WTC11 (cell line): ENCODE data around the gene LRRFIP2. TPM values are rescaled to one million over a fixed set of nuclear protein-coding genes. Genes with fewer than 3 reads are reported as not detected.

Source experiments
- ATAC-seq: fragments of 200-7000 bp; cut with Tn5 transposase; 2 replicates; pipeline ENCODE4 v1.10.0; 2021; ENCODE audit warnings: mild to moderate bottlenecking, moderate library complexity
- CTCF ChIA-PET: fragments of 300-600 bp; sonication (Branson Sonifier 250); formaldehyde crosslinking; loops from one replicate; lab custom pipeline; 2021; ENCODE audit warnings: antibody characterized with exemption; lab: Charles Lee
- POLR2A ChIA-PET: fragments of 350-600 bp; sonication (Branson Sonifier 250); formaldehyde crosslinking; loops from one replicate; lab custom pipeline; 2021; ENCODE audit warnings: antibody characterized with exemption; lab: Charles Lee
- DNase-seq: peaks from one replicate; pipeline ENCODE4 v3.0.0; 2021; ENCODE audit warnings: low spot score
- H3K27ac Mint-ChIP-seq: 2 replicates; pipeline ENCODE4 v1.8.0; 2021; ENCODE audit warnings: mixed read lengths
- H3K27me3 Mint-ChIP-seq: 2 replicates; pipeline ENCODE4 v1.8.0; 2021; ENCODE audit warnings: low read depth, mild to moderate bottlenecking, moderate library complexity, mixed read lengths
- H3K36me3 Mint-ChIP-seq: 2 replicates; pipeline ENCODE4 v1.8.0; 2021; ENCODE audit warnings: mixed read lengths
- H3K4me1 Mint-ChIP-seq: 2 replicates; pipeline ENCODE4 v1.8.0; 2022; ENCODE audit warnings: mixed read lengths
- H3K4me3 Mint-ChIP-seq: 2 replicates; pipeline ENCODE4 v1.8.0; 2021; ENCODE audit warnings: mild to moderate bottlenecking, moderate library complexity, mixed read lengths
- H3K9me3 Mint-ChIP-seq: 2 replicates; pipeline ENCODE4 v1.8.0; 2021; ENCODE audit warnings: mixed read lengths
- ATF1 ChIP-seq: sonication (generic); formaldehyde crosslinking; IDR thresholded peaks from 2 replicates; pipeline ENCODE4 v1.8.1; 2023; ENCODE audit warnings: mild to moderate bottlenecking, moderate library complexity, missing genetic modification reagents
- CREB1 ChIP-seq: sonication (generic); formaldehyde crosslinking; IDR thresholded peaks from 2 replicates; pipeline ENCODE4 v1.8.0; 2023; ENCODE audit warnings: mild to moderate bottlenecking, missing genetic modification reagents
- CREM ChIP-seq: sonication (generic); formaldehyde crosslinking; IDR thresholded peaks from 2 replicates; pipeline ENCODE4 v1.8.1; 2022; ENCODE audit warnings: mild to moderate bottlenecking, missing genetic modification reagents, moderate library complexity
- ELF4 ChIP-seq: sonication (generic); formaldehyde crosslinking; IDR thresholded peaks from 2 replicates; pipeline ENCODE4 v1.8.1; 2022; ENCODE audit warnings: low read depth, mild to moderate bottlenecking, moderate library complexity, missing genetic modification reagents
- EMX1 ChIP-seq: fragments of 250-450 bp; sonication (Bioruptor Pico); IDR thresholded peaks from 2 replicates; pipeline ENCODE4 v1.8.0; 2021; ENCODE audit warnings: mild to moderate bottlenecking
- ERG ChIP-seq: fragments of 250-450 bp; sonication (Bioruptor Pico); IDR thresholded peaks from 2 replicates; pipeline ENCODE4 v1.8.0; 2021; ENCODE audit warnings: mild to moderate bottlenecking
- ETV6 ChIP-seq: sonication (generic); formaldehyde crosslinking; IDR thresholded peaks from 2 replicates; pipeline ENCODE4 v1.8.1; 2022; ENCODE audit warnings: mild to moderate bottlenecking, missing genetic modification reagents
- FOXJ3 ChIP-seq: sonication (generic); formaldehyde crosslinking; IDR thresholded peaks from 2 replicates; pipeline ENCODE4 v1.9.0; 2021; ENCODE audit warnings: missing genetic modification reagents, mild to moderate bottlenecking, borderline replicate concordance
- FOXK1 ChIP-seq: sonication (generic); formaldehyde crosslinking; IDR thresholded peaks from 2 replicates; pipeline ENCODE4 v1.8.0; 2022; ENCODE audit warnings: mild to moderate bottlenecking, moderate library complexity, missing genetic modification reagents
- FOXP1 ChIP-seq: sonication (generic); formaldehyde crosslinking; IDR thresholded peaks from 2 replicates; pipeline ENCODE4 v1.8.0; 2022; ENCODE audit warnings: missing genetic modification reagents, mild to moderate bottlenecking, moderate library complexity, borderline replicate concordance
- JUN ChIP-seq: sonication (generic); formaldehyde crosslinking; IDR thresholded peaks from 2 replicates; pipeline ENCODE4 v1.8.0; 2023; ENCODE audit warnings: mild to moderate bottlenecking, missing genetic modification reagents
- KAT7 ChIP-seq: sonication (generic); formaldehyde crosslinking; IDR thresholded peaks from 2 replicates; pipeline ENCODE4 v1.8.1; 2023; ENCODE audit warnings: missing genetic modification reagents, mild to moderate bottlenecking, borderline replicate concordance
- MYBL2 ChIP-seq: sonication (generic); formaldehyde crosslinking; IDR thresholded peaks from 2 replicates; pipeline ENCODE4 v1.8.1; 2023; ENCODE audit warnings: mild to moderate bottlenecking, moderate library complexity, missing genetic modification reagents
- NFATC4 ChIP-seq: fragments of 250-450 bp; sonication (Bioruptor Pico); IDR thresholded peaks from 2 replicates; pipeline ENCODE4 v1.9.0; 2021; ENCODE audit warnings: mild to moderate bottlenecking
- NFE2L1 ChIP-seq: sonication (generic); formaldehyde crosslinking; IDR thresholded peaks from 2 replicates; pipeline ENCODE4 v1.8.1; 2023; ENCODE audit warnings: missing genetic modification reagents
- PRRX2 ChIP-seq: fragments of 250-450 bp; sonication (Bioruptor Pico); IDR thresholded peaks from 2 replicates; pipeline ENCODE4 v1.8.0; 2021; ENCODE audit warnings: mild to moderate bottlenecking
- RELA ChIP-seq: sonication (generic); formaldehyde crosslinking; IDR thresholded peaks from 2 replicates; pipeline ENCODE4 v1.8.1; 2022; ENCODE audit warnings: missing genetic modification reagents, mild to moderate bottlenecking, borderline replicate concordance
- RORB ChIP-seq: fragments of 250-450 bp; sonication (Bioruptor Pico); IDR thresholded peaks from 2 replicates; pipeline ENCODE4 v1.9.0; 2021; ENCODE audit warnings: mild to moderate bottlenecking
- SOX15 ChIP-seq: fragments of 250-450 bp; sonication (Bioruptor Pico); IDR thresholded peaks from 2 replicates; pipeline ENCODE4 v1.9.0; 2021; ENCODE audit warnings: mild to moderate bottlenecking
- SP1 ChIP-seq: sonication (generic); formaldehyde crosslinking; conservative IDR thresholded peaks from 2 replicates; pipeline ENCODE4 v1.8.1; 2022; ENCODE audit warnings: missing genetic modification reagents
- TEAD1 ChIP-seq: sonication (generic); formaldehyde crosslinking; IDR thresholded peaks from 2 replicates; pipeline ENCODE4 v1.8.0; 2022; ENCODE audit warnings: mild to moderate bottlenecking, missing genetic modification reagents
- TEAD4 ChIP-seq: sonication (generic); formaldehyde crosslinking; IDR thresholded peaks from 2 replicates; pipeline ENCODE4 v1.8.0; 2022; ENCODE audit warnings: mild to moderate bottlenecking, missing genetic modification reagents
- ZNF121 ChIP-seq: sonication (generic); formaldehyde crosslinking; IDR thresholded peaks from 2 replicates; pipeline ENCODE4 v1.8.0; 2023; ENCODE audit warnings: missing genetic modification reagents
- ZNF263 ChIP-seq: sonication (generic); formaldehyde crosslinking; IDR thresholded peaks from 2 replicates; pipeline ENCODE4 v1.8.1; 2022; ENCODE audit warnings: low read depth, mild to moderate bottlenecking, moderate library complexity, missing genetic modification reagents
- ZNF512 ChIP-seq: sonication (generic); formaldehyde crosslinking; IDR thresholded peaks from 2 replicates; pipeline ENCODE4 v1.8.1; 2022; ENCODE audit warnings: missing genetic modification reagents, borderline replicate concordance
- ZNF671 ChIP-seq: fragments of 250-450 bp; sonication (Bioruptor Pico); IDR thresholded peaks from 2 replicates; pipeline ENCODE4 v1.8.0; 2021; ENCODE audit warnings: mild to moderate bottlenecking
- total RNA-seq: library from RNA; stranded (reverse); gene quantifications from 3 replicates; pipeline ENCODE4 v1.2.3, GENCODE V29; 2021
- TF ChIP-seq, protein P1 (sequence below): sonication (generic); formaldehyde crosslinking; IDR thresholded peaks from 2 replicates; pipeline ENCODE4 v1.8.1; 2023; ENCODE audit warnings: mild to moderate bottlenecking, moderate library complexity, missing genetic modification reagents
- TF ChIP-seq, protein P2 (sequence below): sonication (generic); formaldehyde crosslinking; IDR thresholded peaks from 2 replicates; pipeline ENCODE4 v1.8.1; 2023; ENCODE audit warnings: mild to moderate bottlenecking, missing genetic modification reagents
- TF ChIP-seq, protein P3 (sequence below): sonication (generic); formaldehyde crosslinking; IDR thresholded peaks from 2 replicates; pipeline ENCODE4 v1.8.0; 2022; ENCODE audit warnings: mild to moderate bottlenecking, missing genetic modification reagents
- TF ChIP-seq, protein P4 (sequence below): sonication (generic); formaldehyde crosslinking; IDR thresholded peaks from 2 replicates; pipeline ENCODE4 v1.8.1; 2022; ENCODE audit warnings: mild to moderate bottlenecking, missing genetic modification reagents, moderate library complexity, borderline replicate concordance

LRRFIP2 gene
- total RNA-seq, 1 experiment from 2014 or later = 23.7 TPM

DNA sequence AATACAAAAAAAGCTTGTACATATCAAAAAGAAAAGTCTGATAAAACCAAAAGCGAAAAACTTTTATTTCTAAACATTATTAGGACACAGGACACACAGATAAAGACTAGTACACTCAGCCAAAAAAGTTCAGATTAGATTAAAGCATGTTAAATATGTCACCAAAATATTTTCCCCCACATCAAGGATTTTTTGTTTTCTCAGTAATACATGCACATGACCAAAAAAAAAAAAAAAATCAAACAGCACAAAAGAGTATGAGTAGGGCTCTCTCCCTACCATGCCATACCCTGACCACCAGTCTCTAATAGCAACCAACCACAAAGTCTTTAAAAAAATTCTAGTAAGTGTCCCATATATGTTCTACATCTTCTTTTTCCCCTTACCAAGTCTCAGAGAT lies 77.4 kb downstream of the LRRFIP2 start:
- no peak for DNase-seq
- CTCF ChIA-PET = no interaction called here
- H3K27me3 Mint-ChIP-seq = no peaks in the 10 kb centered on the region
- POLR2A ChIA-PET = no interaction called here
- H3K36me3 Mint-ChIP-seq = no peaks in the 10 kb centered on the region
- H3K4me3 Mint-ChIP-seq = no peak overlapping the region
- H3K4me1 Mint-ChIP-seq = peaks cover 4% of the 10 kb centered on the region
- no peak for ATAC-seq
- TF ChIP-seq, protein P1, sequence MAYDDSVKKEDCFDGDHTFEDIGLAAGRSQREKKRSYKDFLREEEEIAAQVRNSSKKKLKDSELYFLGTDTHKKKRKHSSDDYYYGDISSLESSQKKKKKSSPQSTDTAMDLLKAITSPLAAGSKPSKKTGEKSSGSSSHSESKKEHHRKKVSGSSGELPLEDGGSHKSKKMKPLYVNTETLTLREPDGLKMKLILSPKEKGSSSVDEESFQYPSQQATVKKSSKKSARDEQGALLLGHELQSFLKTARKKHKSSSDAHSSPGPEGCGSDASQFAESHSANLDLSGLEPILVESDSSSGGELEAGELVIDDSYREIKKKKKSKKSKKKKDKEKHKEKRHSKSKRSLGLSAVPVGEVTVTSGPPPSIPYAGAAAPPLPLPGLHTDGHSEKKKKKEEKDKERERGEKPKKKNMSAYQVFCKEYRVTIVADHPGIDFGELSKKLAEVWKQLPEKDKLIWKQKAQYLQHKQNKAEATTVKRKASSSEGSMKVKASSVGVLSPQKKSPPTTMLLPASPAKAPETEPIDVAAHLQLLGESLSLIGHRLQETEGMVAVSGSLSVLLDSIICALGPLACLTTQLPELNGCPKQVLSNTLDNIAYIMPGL = no peak
- TF ChIP-seq, protein P2, sequence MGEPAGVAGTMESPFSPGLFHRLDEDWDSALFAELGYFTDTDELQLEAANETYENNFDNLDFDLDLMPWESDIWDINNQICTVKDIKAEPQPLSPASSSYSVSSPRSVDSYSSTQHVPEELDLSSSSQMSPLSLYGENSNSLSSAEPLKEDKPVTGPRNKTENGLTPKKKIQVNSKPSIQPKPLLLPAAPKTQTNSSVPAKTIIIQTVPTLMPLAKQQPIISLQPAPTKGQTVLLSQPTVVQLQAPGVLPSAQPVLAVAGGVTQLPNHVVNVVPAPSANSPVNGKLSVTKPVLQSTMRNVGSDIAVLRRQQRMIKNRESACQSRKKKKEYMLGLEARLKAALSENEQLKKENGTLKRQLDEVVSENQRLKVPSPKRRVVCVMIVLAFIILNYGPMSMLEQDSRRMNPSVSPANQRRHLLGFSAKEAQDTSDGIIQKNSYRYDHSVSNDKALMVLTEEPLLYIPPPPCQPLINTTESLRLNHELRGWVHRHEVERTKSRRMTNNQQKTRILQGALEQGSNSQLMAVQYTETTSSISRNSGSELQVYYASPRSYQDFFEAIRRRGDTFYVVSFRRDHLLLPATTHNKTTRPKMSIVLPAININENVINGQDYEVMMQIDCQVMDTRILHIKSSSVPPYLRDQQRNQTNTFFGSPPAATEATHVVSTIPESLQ (CRISPR knock-in tag) = no peak
- no peak for TF ChIP-seq CREB1 (CRISPR knock-in tag)
- no peak for TF ChIP-seq ELF4 (CRISPR knock-in tag)
- TF ChIP-seq NFATC4 (CRISPR knock-in tag) = no peak
- no peak for TF ChIP-seq JUN (CRISPR knock-in tag)
- TF ChIP-seq ETV6 (CRISPR knock-in tag) = no peak
- no peak for TF ChIP-seq SOX15 (CRISPR knock-in tag)
- TF ChIP-seq NFE2L1 (CRISPR knock-in tag) = no peak
- TF ChIP-seq ZNF671 (CRISPR knock-in tag) = no peak
- TF ChIP-seq TEAD1 = no peak
- H3K9me3 Mint-ChIP-seq = no peaks in the 10 kb centered on the region
- H3K27ac Mint-ChIP-seq = no peak overlapping the region

DNA sequence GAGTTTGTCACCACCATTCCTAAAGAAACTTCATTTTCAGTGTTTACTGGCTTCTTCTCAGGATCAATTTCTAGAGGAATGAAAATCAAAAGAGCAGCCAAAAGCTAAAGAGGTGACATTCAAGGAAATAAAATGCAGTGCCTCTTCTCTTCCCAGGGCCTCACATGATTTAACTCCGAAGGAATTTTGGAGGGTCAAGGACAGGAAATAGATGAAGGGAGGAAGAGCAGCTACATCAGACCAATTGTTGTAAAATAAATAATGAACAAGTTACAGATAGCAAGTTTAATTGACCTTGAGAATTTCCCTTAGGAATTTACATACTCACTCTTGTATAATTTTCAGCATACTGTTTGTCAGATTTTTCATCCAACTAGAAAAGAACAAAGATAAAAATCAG lies 78.1 kb downstream of the LRRFIP2 start:
- Mint-ChIP-seq H3K4me1 (peaks cover 4% of the 10 kb centered on the region), H3K9me3 (no peaks in the 10 kb centered on the region), H3K27me3 (no peaks in the 10 kb centered on the region), H3K4me3 (no peak overlapping the region), H3K36me3 (no peaks in the 10 kb centered on the region), H3K27ac (no peak overlapping the region)
- CTCF ChIA-PET = no interaction called here
- DNase-seq (no peak), ATAC-seq (no peak)
- POLR2A ChIA-PET = no interaction called here
- TF ChIP-seq TEAD4 (CRISPR knock-in tag) (no peak), NFATC4 (CRISPR knock-in tag) (no peak), ZNF121 (CRISPR knock-in tag) (no peak), KAT7 (no peak), FOXK1 (CRISPR knock-in tag) (no peak), ZNF263 (CRISPR knock-in tag) (no peak), ATF1 (CRISPR knock-in tag) (no peak), CREM (no peak), FOXJ3 (CRISPR knock-in tag) (no peak)

- no peak for DNase-seq
- ChIA-PET POLR2A (no interaction called here), CTCF (no interaction called here)
- Mint-ChIP-seq H3K9me3 (no peaks in the 10 kb centered on the region), H3K4me3 (no peak overlapping the region), H3K27me3 (no peaks in the 10 kb centered on the region), H3K36me3 (no peaks in the 10 kb centered on the region), H3K4me1 (peaks cover 4% of the 10 kb centered on the region), H3K27ac (no peak overlapping the region)
- ATAC-seq = no peak
- TF ChIP-seq, protein P3, sequence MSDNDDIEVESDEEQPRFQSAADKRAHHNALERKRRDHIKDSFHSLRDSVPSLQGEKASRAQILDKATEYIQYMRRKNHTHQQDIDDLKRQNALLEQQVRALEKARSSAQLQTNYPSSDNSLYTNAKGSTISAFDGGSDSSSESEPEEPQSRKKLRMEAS (CRISPR knock-in tag) = no peak
- TF ChIP-seq PRRX2 (CRISPR knock-in tag) (no peak), MYBL2 (CRISPR knock-in tag) (no peak), RORB (CRISPR knock-in tag) (no peak), EMX1 (CRISPR knock-in tag) (no peak), RELA (CRISPR knock-in tag) (no peak), ERG (CRISPR knock-in tag) (no peak), JUN (CRISPR knock-in tag) (no peak), SP1 (no peak), FOXP1 (CRISPR knock-in tag) (no peak), ETV6 (CRISPR knock-in tag) (no peak), ZNF512 (CRISPR knock-in tag) (no peak)
- TF ChIP-seq, protein P4, sequence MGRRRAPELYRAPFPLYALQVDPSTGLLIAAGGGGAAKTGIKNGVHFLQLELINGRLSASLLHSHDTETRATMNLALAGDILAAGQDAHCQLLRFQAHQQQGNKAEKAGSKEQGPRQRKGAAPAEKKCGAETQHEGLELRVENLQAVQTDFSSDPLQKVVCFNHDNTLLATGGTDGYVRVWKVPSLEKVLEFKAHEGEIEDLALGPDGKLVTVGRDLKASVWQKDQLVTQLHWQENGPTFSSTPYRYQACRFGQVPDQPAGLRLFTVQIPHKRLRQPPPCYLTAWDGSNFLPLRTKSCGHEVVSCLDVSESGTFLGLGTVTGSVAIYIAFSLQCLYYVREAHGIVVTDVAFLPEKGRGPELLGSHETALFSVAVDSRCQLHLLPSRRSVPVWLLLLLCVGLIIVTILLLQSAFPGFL = no peak
Observed at GRCh38 chr3:37094636-37095035, 79.7 kb downstream of the LRRFIP2 start.
